IgD-negative memory B cell (primary cell): ENCODE results near the gene OR7C2. TPM values are rescaled to one million over a fixed set of nuclear protein-coding genes. Genes with fewer than 3 reads are reported as not detected.

Experiments
- H3K27ac Mint-ChIP-seq, 3 donors: one replicate each; pipeline ENCODE4 v1.8.0; 2020 to 2022; ENCODE audit warnings: mild to moderate bottlenecking in 3 of 3, mixed read lengths in 3 of 3, moderate library complexity in 1 of 3
- H3K27me3 Mint-ChIP-seq: one replicate; pipeline ENCODE4 v1.8.0; 2021; ENCODE audit warnings: mixed read lengths
- H3K36me3 Mint-ChIP-seq: one replicate; pipeline ENCODE4 v1.8.0; 2020; ENCODE audit warnings: mild to moderate bottlenecking, mixed read lengths
- H3K4me1 Mint-ChIP-seq, 3 donors: one replicate each; pipeline ENCODE4 v1.8.0; 2020 to 2022; ENCODE audit warnings: mixed read lengths in 3 of 3, mild to moderate bottlenecking in 1 of 3
- H3K4me3 Mint-ChIP-seq, 4 donors: one replicate each; pipeline ENCODE4 v1.8.0; 2020 to 2022; ENCODE audit warnings: mild to moderate bottlenecking in 4 of 4, mixed read lengths in 4 of 4, moderate library complexity in 3 of 4
- H3K9me3 Mint-ChIP-seq, 3 donors: one replicate each; pipeline ENCODE4 v1.8.0; 2020 to 2021; ENCODE audit warnings: mixed read lengths in 3 of 3, mild to moderate bottlenecking in 1 of 3
- polyA plus RNA-seq: library from polyadenylated mRNA; unstranded; fragments of 300-500 nt; fragmentation: Illumina TruSeq; gene quantifications from one replicate; pipeline ENCODE4 v1.2.3, GENCODE V29; 2021

OR7C2 gene
- polyA plus RNA-seq, 1 donor from 2014 or later, result not detected

DNA sequence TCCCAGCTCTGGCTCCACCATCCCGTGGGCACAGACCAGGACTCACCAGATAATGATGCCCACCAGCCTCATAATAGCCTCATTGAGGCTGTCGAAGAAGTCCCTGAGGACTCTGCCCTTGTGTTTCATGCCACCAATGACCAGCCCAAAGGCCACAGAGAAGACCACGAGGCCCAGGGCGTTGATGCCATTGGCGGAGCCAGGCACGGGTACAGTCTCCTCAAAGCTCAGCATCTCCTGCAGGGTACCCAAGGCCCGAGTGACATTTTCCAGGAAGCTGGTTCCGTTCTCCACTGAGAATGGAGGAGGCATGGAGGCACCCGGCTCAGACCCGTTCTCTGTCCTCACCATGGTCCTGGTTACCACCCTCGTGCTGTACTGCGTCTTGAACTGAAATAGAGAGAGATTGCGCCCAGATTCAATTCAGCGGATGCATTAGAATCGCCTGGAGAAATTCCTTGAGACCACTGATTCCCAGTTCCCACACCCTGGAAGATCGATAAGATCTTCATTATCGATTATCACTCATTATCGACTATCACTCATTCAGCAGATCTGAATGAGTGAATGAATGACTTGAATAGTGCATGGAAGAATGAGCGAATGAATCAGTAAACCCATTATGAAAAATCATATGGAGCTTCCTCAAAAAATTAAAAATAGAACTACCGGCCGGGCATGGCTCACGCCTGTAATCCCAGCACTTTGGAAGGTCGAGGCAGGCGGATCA, 20.8 kb downstream of the OR7C2 start:
- Mint-ChIP-seq H3K36me3 (no peaks in the 10 kb centered on the region), H3K4me3 (no peak overlapping the region), H3K4me1 (no peaks in the 10 kb centered on the region), H3K27me3 (peaks cover 4% of the 10 kb centered on the region), H3K9me3 (peaks cover 6 to 14% (median 13%) of the 10 kb centered on the region in 3 donors), H3K27ac (no peak overlapping the region)

DNA sequence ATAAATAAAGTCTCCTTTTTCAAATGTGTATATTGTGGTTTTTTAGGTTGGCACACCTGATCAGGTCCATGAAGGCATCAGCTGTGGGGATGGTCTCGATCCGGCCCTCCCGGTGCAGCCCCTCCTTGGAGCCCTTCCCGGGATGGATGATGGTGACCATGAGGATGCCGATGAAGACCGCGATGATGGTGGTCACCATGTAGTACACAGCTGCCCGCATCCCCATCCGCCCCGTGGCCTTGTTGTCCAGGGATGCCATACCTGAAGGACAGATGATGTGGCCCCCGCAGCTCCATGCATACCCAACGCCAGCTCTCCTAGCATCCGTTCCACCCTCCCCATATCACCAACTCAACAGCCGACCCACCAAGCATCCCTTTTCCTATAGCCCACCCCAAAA, 27.0 kb downstream of the OR7C2 start:
- Mint-ChIP-seq H3K4me1 (no peaks in the 10 kb centered on the region), H3K27ac (no peak overlapping the region), H3K4me3 (no peak overlapping the region), H3K9me3 (peaks cover 2 to 8% (median 2%) of the 10 kb centered on the region in 3 donors), H3K36me3 (peaks cover 3% of the 10 kb centered on the region), H3K27me3 (peaks cover 4% of the 10 kb centered on the region)

DNA sequence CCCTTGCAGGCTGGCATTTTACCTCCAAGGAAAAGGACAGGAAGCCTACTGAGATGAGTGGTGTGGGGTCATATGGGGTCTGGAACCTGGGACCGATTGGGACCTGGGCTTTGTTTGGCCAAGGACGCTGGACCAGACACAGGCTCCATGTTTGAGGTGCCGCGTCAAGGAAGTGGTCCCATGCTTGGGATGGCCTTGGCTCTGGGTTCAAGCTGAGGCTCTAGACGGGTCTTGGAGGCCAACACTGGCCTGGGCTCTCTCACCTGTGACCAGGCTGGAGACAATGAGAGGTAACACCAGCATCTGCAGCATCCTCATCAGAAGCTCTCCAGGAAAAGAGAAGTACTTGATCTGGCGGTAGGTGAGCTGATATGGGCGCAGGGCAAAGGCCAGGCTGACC, 30.2 kb downstream of the OR7C2 start:
- no peaks in the 10 kb centered on the region for H3K4me1 Mint-ChIP-seq
- no peak overlapping the region for H3K4me3 Mint-ChIP-seq
- H3K27ac Mint-ChIP-seq, result no peak overlapping the region
- peaks cover 7% of the 10 kb centered on the region for H3K27me3 Mint-ChIP-seq
- H3K9me3 Mint-ChIP-seq, result peaks cover 2 to 8% (median 7%) of the 10 kb centered on the region in 3 donors
- peaks cover 3% of the 10 kb centered on the region for H3K36me3 Mint-ChIP-seq

DNA sequence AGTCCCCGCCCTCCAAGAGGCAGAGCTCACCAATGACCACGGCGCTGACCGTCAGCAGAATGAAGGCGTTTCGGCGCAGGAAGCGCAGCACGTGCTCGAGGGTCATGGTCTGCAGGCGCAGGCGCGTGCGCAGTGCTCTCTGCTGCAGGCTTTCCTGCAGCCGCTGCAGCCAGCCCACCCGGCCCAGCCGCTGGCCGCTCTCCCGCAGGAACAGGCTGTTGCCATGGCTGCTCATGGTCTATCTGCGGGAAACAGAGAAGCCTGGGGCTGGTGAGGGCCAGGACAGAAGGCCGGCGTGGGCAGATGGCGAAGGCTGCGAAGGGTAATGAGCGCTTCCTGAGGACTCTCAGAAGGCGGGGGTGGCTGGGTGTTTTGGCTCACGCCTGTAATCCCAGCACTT, 31.4 kb downstream of the OR7C2 start:
- H3K9me3 Mint-ChIP-seq, result peaks cover 2 to 8% (median 7%) of the 10 kb centered on the region in 3 donors
- peaks cover 11% of the 10 kb centered on the region for H3K27me3 Mint-ChIP-seq
- no peaks in the 10 kb centered on the region for H3K4me1 Mint-ChIP-seq
- H3K4me3 Mint-ChIP-seq, result no peak overlapping the region
- H3K36me3 Mint-ChIP-seq, result peaks cover 3% of the 10 kb centered on the region
- H3K27ac Mint-ChIP-seq, result no peak overlapping the region

DNA sequence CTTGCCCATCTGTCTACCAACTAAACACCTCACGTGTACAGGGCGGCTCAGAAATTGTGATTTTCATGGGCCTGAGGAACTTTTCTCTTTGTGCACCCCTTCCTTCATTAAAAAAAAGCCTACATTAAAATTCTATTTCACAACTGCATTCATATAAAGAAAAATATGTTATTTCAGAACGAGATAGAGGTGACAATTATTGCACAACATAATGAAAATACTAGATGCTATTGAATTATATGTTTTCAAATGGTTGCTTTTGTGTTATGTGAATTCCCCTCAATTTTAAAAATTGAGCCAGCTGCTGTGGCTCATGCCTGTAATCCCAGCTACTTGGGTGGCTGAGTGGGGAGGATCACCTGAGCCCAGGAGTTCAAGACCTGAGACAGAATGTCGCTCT, 33.2 kb downstream of the OR7C2 start:
- H3K9me3 Mint-ChIP-seq, result peaks cover 2 to 5% (median 4%) of the 10 kb centered on the region in 3 donors
- no peak overlapping the region for H3K4me3 Mint-ChIP-seq
- H3K4me1 Mint-ChIP-seq, result peaks cover 0 to 6% (median 0%) of the 10 kb centered on the region in 3 donors
- H3K27me3 Mint-ChIP-seq, result peaks cover 17% of the 10 kb centered on the region
- no peak overlapping the region for H3K27ac Mint-ChIP-seq
- H3K36me3 Mint-ChIP-seq, result no peaks in the 10 kb centered on the region

DNA sequence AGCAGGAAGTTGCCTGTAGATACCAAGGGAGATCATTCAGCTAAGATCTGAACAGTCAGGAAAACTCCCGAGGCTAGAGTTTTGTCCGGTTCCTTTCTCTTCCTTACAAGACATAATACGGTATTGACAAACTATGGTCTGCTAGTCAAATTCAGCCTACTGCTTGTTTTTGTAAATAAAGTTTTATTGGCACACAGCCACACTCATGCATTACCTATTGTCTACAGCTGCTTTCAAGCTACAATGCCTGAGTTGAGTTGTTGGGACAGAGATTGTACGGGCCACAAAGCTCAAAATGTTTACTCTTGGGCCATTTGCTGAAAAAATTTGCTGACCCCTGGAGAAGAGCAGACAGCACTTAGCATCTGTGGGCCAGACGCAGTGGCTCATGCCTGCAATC, 35.8 kb downstream of the OR7C2 start:
- H3K9me3 Mint-ChIP-seq, result peaks cover 0 to 5% (median 2%) of the 10 kb centered on the region in 3 donors
- H3K4me1 Mint-ChIP-seq, result peaks cover 0 to 9% (median 0%) of the 10 kb centered on the region in 3 donors
- H3K27me3 Mint-ChIP-seq, result peaks cover 25% of the 10 kb centered on the region

DNA sequence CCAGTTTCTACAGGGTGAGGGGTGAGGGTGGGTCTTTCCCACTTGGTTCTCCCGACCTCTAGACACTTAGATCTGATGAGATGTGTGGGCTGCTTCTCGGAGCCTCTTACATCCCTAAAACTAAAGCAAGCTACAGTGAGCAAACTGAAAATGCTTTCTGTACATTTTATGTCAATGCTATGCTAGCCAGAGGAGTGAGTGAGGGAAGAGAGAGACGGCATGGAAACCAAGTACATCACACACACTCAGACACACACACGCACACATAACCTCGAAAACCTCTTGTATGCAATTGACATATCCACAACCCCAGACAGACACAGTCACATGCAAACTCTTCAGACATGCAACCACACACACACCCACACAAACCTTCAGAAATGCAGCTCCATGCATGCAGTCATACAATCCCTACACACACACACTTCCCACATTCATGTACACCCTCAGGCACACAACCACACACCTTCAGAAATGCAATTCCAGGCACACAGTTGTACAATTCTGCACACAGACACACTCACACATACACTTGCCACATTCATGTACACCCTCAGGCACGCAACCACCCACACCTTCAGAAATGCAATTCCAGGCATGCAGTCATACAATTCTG, 37.0 kb downstream of the OR7C2 start:
- H3K27ac Mint-ChIP-seq, result no peak overlapping the region
- no peak overlapping the region for H3K4me3 Mint-ChIP-seq
- peaks cover 0 to 9% (median 0%) of the 10 kb centered on the region in 3 donors for H3K4me1 Mint-ChIP-seq
- H3K27me3 Mint-ChIP-seq, result peaks cover 23% of the 10 kb centered on the region
- peaks cover 0 to 5% (median 0%) of the 10 kb centered on the region in 3 donors for H3K9me3 Mint-ChIP-seq
- H3K36me3 Mint-ChIP-seq, result no peaks in the 10 kb centered on the region

More for the DNA sequence above, 35.8 kb downstream of the OR7C2 start:
- Mint-ChIP-seq H3K4me3 (no peak overlapping the region), H3K27ac (no peak overlapping the region), H3K36me3 (no peaks in the 10 kb centered on the region)

DNA sequence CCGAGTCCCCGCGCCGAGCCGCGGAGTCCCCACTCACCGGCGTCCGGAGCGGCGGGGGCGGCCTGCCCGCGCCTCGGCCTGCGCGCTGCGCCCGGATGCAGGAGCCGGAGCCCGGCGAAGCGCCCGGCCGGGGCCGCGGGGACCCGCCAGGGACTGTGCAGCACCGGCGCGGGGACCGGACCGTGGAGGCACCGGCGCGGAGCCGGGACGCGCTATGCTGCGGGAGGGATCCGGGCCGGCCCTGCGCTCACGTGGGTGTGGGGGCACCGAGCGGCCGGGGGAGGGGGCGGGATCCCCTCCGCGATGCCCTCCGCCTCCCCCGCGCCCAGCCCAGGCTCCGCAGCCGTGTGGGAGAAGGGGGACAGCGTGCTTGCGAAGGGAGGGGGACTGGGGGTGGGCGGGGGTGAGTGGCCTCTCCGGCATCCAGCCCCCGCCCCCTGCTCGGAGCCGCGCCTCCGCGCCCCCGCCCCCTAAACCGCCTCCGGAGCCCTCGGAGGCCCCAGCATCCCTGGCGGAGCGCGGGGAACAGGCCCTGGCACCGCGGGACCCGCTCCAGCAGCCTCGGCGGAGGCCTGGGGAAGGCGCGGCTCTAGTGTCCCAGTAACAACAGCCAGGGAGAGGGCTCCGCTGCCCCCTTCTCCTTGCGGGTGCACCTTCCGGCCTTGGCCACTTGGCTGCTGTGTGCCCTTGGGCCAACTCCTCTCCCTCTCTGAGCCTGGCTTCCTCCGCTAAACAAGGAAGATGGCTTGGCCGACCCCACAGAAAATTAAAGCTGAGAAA, 38.4 kb downstream of the OR7C2 start, which contains the start of gene SLC1A6:
Gene SLC1A6 (minus strand): TSS at position 389 of the 780 bp plus-strand sequence. CDS start 6,954 bp downstream, outside the sequence.
- Mint-ChIP-seq H3K4me3 (peak within 1 kb of the TSS in 1 of 4 donors; percentile 17), H3K4me1 (peaks cover 0 to 9% (median 0%) of the 10 kb centered on the region in 3 donors), H3K27me3 (peaks cover 18% of the 10 kb centered on the region), H3K27ac (peak within 1 kb of the TSS in 1 of 3 donors; percentile 36), H3K9me3 (peaks cover 0 to 5% (median 0%) of the 10 kb centered on the region in 3 donors), H3K36me3 (peaks cover 2% of the 10 kb centered on the region)

DNA sequence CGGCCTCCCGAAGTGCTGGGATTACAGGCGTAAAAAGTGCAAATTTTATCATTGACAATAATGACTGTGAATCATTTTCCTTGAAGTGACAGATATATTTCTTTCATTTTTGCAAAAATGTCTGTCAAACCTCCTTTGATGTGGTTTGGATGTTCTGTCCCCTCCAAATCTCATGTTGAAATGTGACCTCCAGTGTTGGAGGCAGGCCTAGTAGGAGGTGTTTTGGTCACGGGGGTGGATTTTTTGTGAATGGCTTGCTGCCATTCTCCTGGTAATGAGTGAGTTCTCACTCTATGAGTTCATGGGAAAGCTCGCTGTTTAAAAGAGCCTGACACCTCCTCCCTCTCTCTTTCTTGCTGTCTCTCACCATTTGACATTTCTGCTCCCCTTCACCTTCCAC, 43.8 kb downstream of the OR7C2 start:
- peaks cover 2 to 6% (median 3%) of the 10 kb centered on the region in 3 donors for H3K9me3 Mint-ChIP-seq
- H3K4me1 Mint-ChIP-seq, result peaks cover 0 to under 1% (median 0%) of the 10 kb centered on the region in 3 donors
- peaks cover 2% of the 10 kb centered on the region for H3K36me3 Mint-ChIP-seq
- H3K4me3 Mint-ChIP-seq, result no peak overlapping the region
- H3K27me3 Mint-ChIP-seq, result peaks cover 18% of the 10 kb centered on the region
- H3K27ac Mint-ChIP-seq, result no peak overlapping the region

Other genes starting within 250 kb of the OR7C2 start
- 0.06 TPM for gene ADGRE2, start 162.9 kb upstream of the OR7C2 start, polyA plus RNA-seq
- not detected for gene OR7A5, start 106.3 kb upstream of the OR7C2 start, polyA plus RNA-seq
- gene OR7C1, start 106.3 kb upstream of the OR7C2 start, polyA plus RNA-seq, result not detected
- gene OR7A10, start 92.6 kb upstream of the OR7C2 start, polyA plus RNA-seq, result not detected
- not detected for gene OR7A17, start 55.4 kb upstream of the OR7C2 start, polyA plus RNA-seq
- not detected for gene SLC1A6, start 38.4 kb downstream of the OR7C2 start, polyA plus RNA-seq
- not detected for gene CASP14, start 108.0 kb downstream of the OR7C2 start, polyA plus RNA-seq
- gene OR1I1, start 140.7 kb downstream of the OR7C2 start, polyA plus RNA-seq, result not detected
- gene SYDE1, start 165.9 kb downstream of the OR7C2 start, polyA plus RNA-seq, result not detected